Spleen (tissue), 11 donors: ENCODE results near the gene RNF180. TPM values are rescaled to one million over a fixed set of nuclear protein-coding genes. Genes with fewer than 3 reads are reported as not detected.

ENCODE experiments used
- DNase-seq: peaks from one replicate; pipeline ENCODE4 v3.0.0-alpha.2; 2020
- H3K27ac ChIP-seq, 8 donors: fragments of 200-600 bp; sonication (generic) in 7 of 8; 1 replicate in 4 of 8; 2 replicates in 4 of 8; pipeline versions ENCODE4 v1.5.0 to v1.8.0; 2016 to 2021; ENCODE audit warnings: inconsistent platforms in 4 of 8, mild to moderate bottlenecking in 4 of 8, moderate library complexity in 1 of 8
- H3K27me3 ChIP-seq, 7 donors: fragments of 200-600 bp; sonication (generic) in 6 of 7; replicated peaks in 1 of 7; 1 replicate in 4 of 7; 2 replicates in 3 of 7; pipeline versions ENCODE4 v1.5.0 to v1.8.0; 2016 to 2021; ENCODE audit warnings: inconsistent platforms in 3 of 7, mild to moderate bottlenecking in 1 of 7
- H3K36me3 ChIP-seq, 6 donors: fragments of 200-600 bp; sonication (generic) in 5 of 6; 1 replicate in 4 of 6; 2 replicates in 2 of 6; pipeline versions ENCODE4 v1.5.0 to v1.8.0; 2016 to 2021; ENCODE audit warnings: inconsistent platforms in 2 of 6
- H3K4me1 ChIP-seq, 6 donors: fragments of 200-600 bp; sonication (generic) in 5 of 6; 1 replicate in 3 of 6; 2 replicates in 3 of 6; pipeline versions ENCODE4 v1.5.0 to v1.8.0; 2016 to 2021; ENCODE audit warnings: inconsistent platforms in 3 of 6
- H3K4me3 ChIP-seq, 8 donors: fragments of 200-600 bp; sonication (generic) in 7 of 8; 1 replicate in 4 of 8; 2 replicates in 4 of 8; pipeline versions ENCODE4 v1.5.0 to v1.8.0; 2016 to 2021; ENCODE audit warnings: inconsistent platforms in 4 of 8, mild to moderate bottlenecking in 4 of 8, moderate library complexity in 2 of 8
- H3K9me3 ChIP-seq, 8 donors: fragments of 200-600 bp; sonication (generic) in 7 of 8; 1 replicate in 4 of 8; 2 replicates in 4 of 8; pipeline versions ENCODE4 v1.5.0 to v1.8.0; 2016 to 2021; ENCODE audit warnings: inconsistent platforms in 4 of 8
- POLR2A ChIP-seq, 3 donors: fragments of 450-650 bp; IDR thresholded peaks; one replicate each; pipeline ENCODE4 v1.5.1; 2017; ENCODE audit warnings: antibody characterized with exemption in 3 of 3, mild to moderate bottlenecking in 1 of 3
- POLR2AphosphoS5 ChIP-seq, 3 donors: sonication (generic); formaldehyde crosslinking; IDR thresholded peaks; one replicate each; pipeline ENCODE4 v1.5.1; 2017; ENCODE audit warnings: antibody characterized with exemption in 3 of 3
- WGBS, 5 donors: extraction: QIAGEN DNeasy Blood & Tissue Kit in 3 of 5; methylation state at CpG; one replicate each; pipeline versions ENCODE4 v1.1.5 to v1.1.7; 2013 to 2018; 5-methylcytosine and 5-hydroxymethylcytosine counted together
- intact Hi-C: fragments of 100-400 bp; cut with DNase I; formaldehyde crosslinking; loops from one replicate; pipeline ENCODE4 v1.15.0; 2023; ENCODE audit warnings: low total_unique reads
- polyA plus RNA-seq, 3 donors: library from polyadenylated mRNA; stranded (reverse); fragments of 200-250 nt; gene quantifications; one replicate each; pipeline ENCODE4 v1.2.1, GENCODE V29; 2013
- total RNA-seq, 7 donors: library from RNA; depleted of rRNA in 3 of 7; stranded (reverse); fragments of >200 nt in 3 of 7; fragmentation: NEBNext Ultra II Directional in 4 of 7; extraction: Animal tissue kit (Norgen Biotek cat#: 25700) in 4 of 7; gene quantifications; one replicate each; pipeline versions ENCODE4 v1.1.0 to v1.2.1, GENCODE V29; 2016 to 2021
- TF ChIP-seq, protein P1 (sequence below), 11 experiments: fragments of 200-600 bp in 7 of 11; fragments of 450-650 bp in 4 of 11; sonication (generic) in 4 of 11; IDR thresholded peaks in 8 of 11; conservative IDR thresholded peaks in 3 of 11; 1 replicate in 7 of 11; 2 replicates in 4 of 11; pipeline versions ENCODE4 v1.4.0 to v1.8.0; 2016 to 2021; ENCODE audit warnings: antibody characterized with exemption in 11 of 11, inconsistent platforms in 4 of 11, mild to moderate bottlenecking in 1 of 11
- donor health status: healthy with polysubstance abuse.
- donor health status: DM: no; HTN: no; CAD: no; lungs with moderate emphysema.
- donor health status: DM: no; HTN: no; CAD: no.
- donor health status: Bipolar disorder and iron deficiency.
- donor health status: healthy.
- donor health status: DM: no; HTN: no; CAD: no.
- donor health status: DM: yes; HTN: yes; CAD: no.

Gene RNF180
- total and polyA plus RNA-seq, 10 donors = 0.72 to 18.3 (median 9.1) TPM

- no peak for DNase-seq
- Histone ChIP-seq H3K36me3 (no peaks in the 10 kb centered on the region), H3K9me3 (no peaks in the 10 kb centered on the region), H3K27ac (no peak overlapping the region), H3K27me3 (peaks cover 0 to 43% (median 20%) of the 10 kb centered on the region in 7 donors), H3K4me1 (peaks cover 0 to 20% (median 0%) of the 10 kb centered on the region in 6 donors), H3K4me3 (no peak overlapping the region)
- 68 to 85% (median 72%) methylated on average over 1 of the region's 1 CpG for WGBS, 5 donors
- intact Hi-C loops = no loop called here
- no peak for TF ChIP-seq POLR2A (IDR thresholded peaks at IDR 0.05)
Observed at GRCh38 chr5:64164166-64164565, 1.5 kb upstream of the RNF180 start.

GRCh38 chr5:64165160-64165499 lies 513 bp upstream of the RNF180 start:
- TF ChIP-seq POLR2A (IDR thresholded peaks at IDR 0.05) (no peak), POLR2AphosphoS5 (IDR thresholded peaks at IDR 0.05) (no peak)
- TF ChIP-seq, protein P1, sequence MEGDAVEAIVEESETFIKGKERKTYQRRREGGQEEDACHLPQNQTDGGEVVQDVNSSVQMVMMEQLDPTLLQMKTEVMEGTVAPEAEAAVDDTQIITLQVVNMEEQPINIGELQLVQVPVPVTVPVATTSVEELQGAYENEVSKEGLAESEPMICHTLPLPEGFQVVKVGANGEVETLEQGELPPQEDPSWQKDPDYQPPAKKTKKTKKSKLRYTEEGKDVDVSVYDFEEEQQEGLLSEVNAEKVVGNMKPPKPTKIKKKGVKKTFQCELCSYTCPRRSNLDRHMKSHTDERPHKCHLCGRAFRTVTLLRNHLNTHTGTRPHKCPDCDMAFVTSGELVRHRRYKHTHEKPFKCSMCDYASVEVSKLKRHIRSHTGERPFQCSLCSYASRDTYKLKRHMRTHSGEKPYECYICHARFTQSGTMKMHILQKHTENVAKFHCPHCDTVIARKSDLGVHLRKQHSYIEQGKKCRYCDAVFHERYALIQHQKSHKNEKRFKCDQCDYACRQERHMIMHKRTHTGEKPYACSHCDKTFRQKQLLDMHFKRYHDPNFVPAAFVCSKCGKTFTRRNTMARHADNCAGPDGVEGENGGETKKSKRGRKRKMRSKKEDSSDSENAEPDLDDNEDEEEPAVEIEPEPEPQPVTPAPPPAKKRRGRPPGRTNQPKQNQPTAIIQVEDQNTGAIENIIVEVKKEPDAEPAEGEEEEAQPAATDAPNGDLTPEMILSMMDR (IDR thresholded peaks at IDR 0.05 in 8 of 11, conservative IDR thresholded peaks at IDR 0.05 in 3 of 11) = no peak
- H3K9me3 ChIP-seq = no peaks in the 10 kb centered on the region
- DNase-seq = no peak
- peaks cover 0 to 20% (median 0%) of the 10 kb centered on the region in 6 donors for H3K4me1 ChIP-seq
- no peaks in the 10 kb centered on the region for H3K36me3 ChIP-seq
- peak overlapping the region in 6 of 8 donors; percentile 71 to 82 (median 76) for H3K27ac ChIP-seq
- H3K4me3 ChIP-seq = peak overlapping the region; percentile 43 to 78 (median 54)
- intact Hi-C loops = no loop called here
- 43 to 57% (median 48%) methylated on average over 11 of the region's 11 CpGs for WGBS, 5 donors
- peaks cover 0 to 43% (median 20%) of the 10 kb centered on the region in 7 donors for H3K27me3 ChIP-seq

DNA sequence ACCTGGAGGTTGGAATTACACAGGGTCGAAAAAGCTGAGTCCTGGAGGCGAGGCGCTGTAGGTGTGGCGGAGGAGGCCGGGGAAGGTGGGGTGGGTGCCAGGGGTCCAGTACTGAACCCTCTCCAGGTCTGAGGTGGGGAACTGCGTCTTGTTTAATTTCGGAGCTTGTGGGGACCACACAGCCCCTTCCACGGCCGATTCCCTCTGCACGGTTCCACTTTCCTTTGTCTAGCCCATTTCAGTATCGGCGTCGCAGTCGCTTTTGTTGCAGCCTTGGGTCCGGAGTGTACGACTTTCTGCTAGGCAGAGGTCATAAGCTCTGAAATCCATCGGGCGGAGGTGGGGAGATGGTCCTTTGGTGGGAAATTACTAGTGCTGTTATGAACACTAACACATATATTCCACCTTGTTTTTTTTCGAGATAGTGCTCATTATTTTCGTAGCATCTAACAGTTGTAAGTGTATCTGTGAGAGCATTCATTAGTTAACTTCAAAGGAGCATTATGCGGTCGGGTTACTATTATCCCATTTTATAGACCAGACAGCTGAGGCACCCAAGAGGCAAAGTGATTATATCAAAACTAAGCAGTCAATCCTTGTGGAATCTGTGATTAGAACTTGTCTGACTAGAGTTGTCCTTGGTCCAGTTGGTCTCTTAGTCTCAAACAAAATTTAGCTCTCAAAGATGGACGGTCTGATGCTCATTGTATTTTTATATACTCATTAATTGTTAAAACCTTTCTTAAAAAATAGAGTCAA lies 737 bp downstream of the RNF180 start:
- peak overlapping the region; percentile 48 to 82 (median 73) for H3K27ac ChIP-seq
- no peaks in the 10 kb centered on the region for H3K36me3 ChIP-seq
- no peak for TF ChIP-seq POLR2A (IDR thresholded peaks at IDR 0.05)
- TF ChIP-seq, protein P1 (IDR thresholded peaks at IDR 0.05 in 8 of 11, conservative IDR thresholded peaks at IDR 0.05 in 3 of 11) = no peak
- no peak for TF ChIP-seq POLR2AphosphoS5 (IDR thresholded peaks at IDR 0.05)
- DNase-seq = peak; percentile 68
- H3K4me3 ChIP-seq = peak overlapping the region; percentile 43 to 78 (median 54)
- intact Hi-C loops = no loop called here
- no peaks in the 10 kb centered on the region for H3K9me3 ChIP-seq
- peaks cover 0 to 20% (median 0%) of the 10 kb centered on the region in 6 donors for H3K4me1 ChIP-seq
- peaks cover 0 to 43% (median 20%) of the 10 kb centered on the region in 7 donors for H3K27me3 ChIP-seq
- WGBS, 5 donors = 15 to 21% (median 17%) methylated on average over 23 of the region's 23 CpGs

- WGBS, 5 donors = 76 to 87% (median 86%) methylated on average over 2 of the region's 2 CpGs
- H3K9me3 ChIP-seq = peaks cover 0 to 11% (median 7%) of the 10 kb centered on the region in 8 donors
- H3K27me3 ChIP-seq = no peaks in the 10 kb centered on the region
- peaks cover 0 to 4% (median 0%) of the 10 kb centered on the region in 6 donors for H3K4me1 ChIP-seq
- H3K27ac ChIP-seq = no peak overlapping the region
- H3K4me3 ChIP-seq = no peak overlapping the region
- intact Hi-C loops = no loop called here
- no peaks in the 10 kb centered on the region for H3K36me3 ChIP-seq
- no peak for TF ChIP-seq POLR2A (IDR thresholded peaks at IDR 0.05)
- no peak for DNase-seq
Observed at GRCh38 chr5:64176301-64176700, 10.7 kb downstream of the RNF180 start.

- H3K27ac ChIP-seq = peak overlapping the region in 5 of 8 donors; percentile 10 to 60 (median 25)
- H3K36me3 ChIP-seq = no peaks in the 10 kb centered on the region
- TF ChIP-seq POLR2AphosphoS5 (IDR thresholded peaks at IDR 0.05) = no peak
- TF ChIP-seq, protein P1 (IDR thresholded peaks at IDR 0.05 in 8 of 11, conservative IDR thresholded peaks at IDR 0.05 in 3 of 11) = no peak
- no peak for TF ChIP-seq POLR2A (IDR thresholded peaks at IDR 0.05)
- no peaks in the 10 kb centered on the region for H3K27me3 ChIP-seq
- DNase-seq = no peak
- intact Hi-C loops = no loop called here
- H3K4me1 ChIP-seq = peaks cover 0 to 7% (median 0%) of the 10 kb centered on the region in 6 donors
- WGBS, 5 donors = 47 to 58% (median 49%) methylated on average over 7 to 8 of the region's 8 CpGs
- H3K9me3 ChIP-seq = peaks cover 0 to 3% (median 0%) of the 10 kb centered on the region in 8 donors
- peak overlapping the region in 1 of 8 donors; percentile 11 for H3K4me3 ChIP-seq
Observed at GRCh38 chr5:64180661-64181343, 15.2 kb downstream of the RNF180 start.
